ENCODE measurements around the gene CAPN15.
"Not testable (repeated sequence)": the region's sequence is repeated elsewhere in the genome, so short reads cannot be mapped to it uniquely, and the experiment has no call there.

CAPN15 gene

GRCh38 chr16:507527-507926 lies 20.0 kb upstream of the CAPN15 start:
- not testable (repeated sequence) for DNase-seq (ENCODE audit: low spot score)

DNA sequence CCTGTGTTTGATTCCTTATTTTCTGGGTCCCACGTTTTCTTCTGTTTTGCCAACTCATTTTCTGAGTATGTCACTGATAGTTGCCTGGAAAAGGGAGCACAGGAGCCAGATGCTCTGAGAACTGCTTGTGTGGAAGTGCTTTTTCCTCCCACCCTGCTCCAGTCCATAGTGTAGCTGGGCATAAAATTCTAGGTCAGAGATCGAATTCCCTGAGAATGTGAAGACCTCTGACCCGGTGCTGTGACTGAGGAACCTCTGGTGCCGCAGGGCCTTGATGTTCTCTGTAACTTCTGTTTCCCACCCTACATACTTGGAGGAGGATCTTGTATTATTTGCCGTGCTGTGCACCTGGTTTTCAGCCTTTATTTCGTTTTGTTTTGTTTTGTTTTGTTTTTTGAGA lies 19.5 kb upstream of the CAPN15 start:
- DNase-seq (ENCODE audit: low spot score): no peak

- DNase-seq (ENCODE audit: low spot score): no peak
Measured at GRCh38 chr16:508884-509736, 18.4 kb upstream of the CAPN15 start.

DNA sequence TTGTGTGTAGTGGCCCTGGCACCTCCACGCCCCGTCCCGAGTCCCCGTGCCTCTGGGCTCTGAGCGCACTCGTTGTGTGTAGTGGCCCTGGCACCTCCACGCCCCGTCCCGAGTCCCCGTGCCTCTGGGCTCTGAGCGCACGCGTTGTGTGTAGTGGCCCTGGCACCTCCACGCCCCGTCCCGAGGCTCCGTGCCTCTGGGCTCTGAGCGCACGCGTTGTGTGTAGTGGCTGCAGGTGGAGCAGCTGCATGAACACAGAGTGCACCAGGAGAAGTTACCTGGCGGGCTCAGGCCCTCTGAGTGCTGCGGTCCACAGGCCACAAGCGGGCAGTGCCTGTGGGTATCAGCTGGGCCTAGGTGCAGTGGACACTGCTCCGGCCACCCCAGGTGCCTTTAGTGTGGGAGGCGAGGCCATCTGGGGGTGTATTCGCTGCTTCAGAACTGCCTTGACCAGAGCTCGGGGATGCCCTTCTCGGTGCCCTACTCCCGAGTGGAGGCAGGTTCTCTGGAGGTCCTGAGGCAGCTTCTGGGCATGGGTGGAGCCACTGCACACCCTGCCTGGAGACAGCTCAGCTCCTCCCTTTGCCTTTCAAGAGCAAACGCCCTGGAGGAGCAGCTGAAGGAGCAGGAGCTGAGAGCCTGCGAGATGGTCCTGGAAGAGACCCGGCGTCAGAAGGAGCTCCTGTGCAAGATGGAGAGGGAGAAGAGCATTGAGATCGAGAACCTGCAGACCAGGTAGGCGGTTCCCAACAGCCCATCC lies 17.3 kb upstream of the CAPN15 start:
- no peak for DNase-seq (ENCODE audit: low spot score)

DNA sequence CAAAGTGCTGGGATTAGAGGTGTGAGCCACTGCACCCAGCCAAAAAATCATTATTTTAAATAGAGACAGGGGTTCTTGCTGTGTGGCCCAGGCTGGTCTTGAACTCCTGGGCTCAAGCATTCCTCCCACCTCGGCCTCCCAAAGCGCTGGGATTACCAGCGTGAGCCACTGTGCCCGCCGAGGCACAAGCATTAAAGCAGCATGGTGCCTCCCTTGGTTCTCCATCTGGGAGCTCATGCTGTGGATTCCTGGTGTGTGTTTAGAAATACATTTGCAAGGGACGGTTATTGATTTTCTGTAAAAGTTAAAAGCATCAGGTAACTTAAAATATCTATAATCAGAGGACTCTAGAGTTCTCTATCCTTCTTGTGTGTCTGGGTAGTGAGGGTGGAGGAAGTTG lies 14.7 kb upstream of the CAPN15 start:
- DNase-seq (ENCODE audit: low spot score): no peak

DNA sequence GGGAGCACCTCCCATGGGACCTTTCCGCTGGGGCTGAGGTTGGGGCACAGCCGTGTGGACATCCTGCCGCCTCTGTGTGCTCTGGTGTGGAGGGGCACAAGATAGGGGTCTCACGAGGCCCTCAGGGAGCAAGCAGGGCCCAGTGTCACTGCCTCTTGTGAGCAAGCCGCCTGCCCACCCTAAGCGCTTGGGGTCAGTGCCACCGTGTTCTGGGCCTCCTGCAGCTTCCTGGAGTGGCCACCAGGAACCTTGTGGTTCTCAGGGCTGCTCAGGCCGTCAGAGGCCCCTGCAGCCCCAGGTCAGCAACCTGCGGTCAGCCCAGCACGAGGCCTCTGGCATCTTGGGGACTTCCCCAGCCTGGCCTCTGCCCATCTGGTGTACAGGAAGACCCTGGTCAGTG lies 13.6 kb upstream of the CAPN15 start:
- DNase-seq (ENCODE audit: low spot score): no peak

DNA sequence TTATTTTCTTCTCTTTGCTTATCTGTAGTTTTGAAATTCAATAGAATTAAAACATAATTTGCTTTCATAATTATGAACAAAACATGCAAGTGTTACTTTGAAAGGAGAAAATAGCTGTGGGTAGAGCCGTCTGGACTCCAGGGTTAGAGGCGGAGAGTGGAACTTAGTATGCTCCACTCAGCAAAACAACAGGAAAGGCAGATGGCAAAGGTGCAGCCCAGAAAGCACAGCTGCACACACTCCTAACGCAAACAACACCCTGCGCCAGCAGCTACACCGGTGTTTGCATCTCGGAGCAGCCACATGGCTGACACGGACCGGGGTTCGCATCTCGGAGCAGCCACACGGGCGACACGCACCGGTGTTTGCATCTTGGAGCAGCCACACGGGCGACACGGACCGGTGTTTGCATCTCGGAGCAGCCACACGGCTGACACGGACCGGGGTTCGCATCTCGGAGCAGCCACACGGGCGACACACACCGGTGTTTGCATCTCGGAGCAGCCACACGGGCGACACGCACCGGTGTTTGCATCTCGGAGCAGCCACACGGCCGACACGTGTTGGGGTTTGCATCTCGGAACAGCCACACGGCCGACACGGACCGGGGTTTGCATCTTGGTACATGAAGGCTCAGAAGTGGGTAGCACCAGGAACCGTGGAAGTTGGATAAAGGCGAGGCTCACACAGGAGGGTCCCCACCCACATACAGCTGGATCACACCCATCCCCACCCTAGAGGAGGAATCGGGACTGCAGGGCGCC lies 12.2 kb upstream of the CAPN15 start:
- DNase-seq (ENCODE audit: low spot score): no peak

DNA sequence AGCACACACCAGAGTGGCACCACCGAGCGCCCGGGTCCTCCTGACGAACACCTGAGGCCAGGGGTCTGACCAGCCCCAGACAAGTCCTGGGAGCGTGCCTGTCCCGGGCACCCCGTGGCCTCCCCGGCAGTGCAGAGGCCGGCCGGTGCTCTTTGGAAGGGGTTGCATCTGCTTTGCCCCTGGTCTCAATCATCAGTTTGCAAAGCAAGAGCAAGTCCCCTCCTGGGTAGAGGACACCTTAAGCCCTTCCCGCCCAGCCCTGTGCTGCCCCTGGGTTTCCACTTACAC lies 11.6 kb upstream of the CAPN15 start:
- no peak for DNase-seq (ENCODE audit: low spot score)

GRCh38 chr16:516301-516700 lies 11.2 kb upstream of the CAPN15 start:
- no peak for DNase-seq (ENCODE audit: low spot score)

- DNase-seq (ENCODE audit: low spot score): no peak
Measured at GRCh38 chr16:518858-519257, 8.7 kb upstream of the CAPN15 start.

DNA sequence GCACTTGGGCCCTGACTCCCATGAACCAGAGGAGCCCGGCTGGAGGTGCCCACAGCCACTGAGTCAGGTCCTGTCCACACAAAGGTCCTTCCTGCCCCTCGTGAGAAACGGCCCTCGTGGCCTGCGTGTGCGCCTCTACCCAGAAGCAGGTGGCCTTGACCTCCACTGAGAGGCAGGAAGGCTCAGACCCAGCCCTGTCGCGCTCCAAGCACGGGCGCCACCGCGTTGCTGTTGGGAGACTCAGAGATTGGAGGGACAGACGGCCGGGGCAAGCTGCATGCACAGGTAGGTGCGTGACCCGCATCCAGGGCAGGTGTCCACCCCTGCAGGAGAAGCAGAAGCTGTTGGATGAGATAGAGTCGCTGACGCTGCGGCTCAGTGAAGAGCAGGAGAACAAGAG lies 8.1 kb upstream of the CAPN15 start:
- DNase-seq (ENCODE audit: low spot score): no peak

DNA sequence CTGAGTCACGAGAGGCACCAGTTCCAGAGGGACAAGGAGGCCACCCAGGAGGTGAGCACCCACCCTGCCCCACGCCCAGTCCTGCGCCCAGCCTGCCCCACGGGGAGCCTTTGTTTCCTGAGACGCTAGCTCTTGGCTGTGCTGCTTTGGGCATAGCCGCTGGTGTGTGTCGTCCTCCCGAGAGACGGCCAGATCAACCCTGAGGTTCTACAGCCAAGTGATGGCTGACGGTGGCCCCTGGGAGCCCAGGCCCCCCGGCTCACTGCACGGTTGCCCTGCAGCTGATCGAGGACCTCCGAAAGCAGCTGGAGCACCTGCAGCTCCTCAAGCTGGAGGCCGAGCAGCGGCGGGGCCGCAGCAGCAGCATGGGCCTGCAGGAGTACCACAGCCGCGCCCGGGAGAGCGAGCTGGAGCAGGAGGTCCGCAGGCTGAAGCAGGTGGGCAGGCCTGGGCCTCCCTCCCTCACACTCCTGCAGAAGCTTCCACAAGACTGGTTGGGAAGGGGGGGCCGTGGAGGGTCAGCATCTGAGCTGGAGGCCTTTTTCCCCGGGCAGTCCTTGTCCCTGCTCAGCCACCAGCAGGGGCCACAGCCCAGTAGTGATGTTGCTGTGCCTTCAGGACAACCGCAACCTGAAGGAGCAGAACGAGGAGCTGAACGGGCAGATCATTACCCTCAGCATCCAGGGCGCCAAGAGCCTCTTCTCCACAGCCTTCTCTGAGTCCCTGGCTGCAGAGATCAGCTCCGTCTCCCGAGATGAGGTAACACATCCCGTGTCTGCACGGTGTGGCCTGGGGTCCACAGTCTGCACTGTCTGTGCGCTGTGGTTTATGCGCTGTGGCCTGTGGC lies 7.4 kb upstream of the CAPN15 start:
- no peak for DNase-seq (ENCODE audit: low spot score)

- no peak for DNase-seq (ENCODE audit: low spot score)
Measured at GRCh38 chr16:520847-521246, 6.7 kb upstream of the CAPN15 start.

- DNase-seq (ENCODE audit: low spot score): no peak
Measured at GRCh38 chr16:521381-522210, 5.9 kb upstream of the CAPN15 start.

- DNase-seq (ENCODE audit: low spot score): no peak
Measured at GRCh38 chr16:522320-523096, 5.0 kb upstream of the CAPN15 start.

GRCh38 chr16:523097-523741 lies 4.3 kb upstream of the CAPN15 start:
- DNase-seq (ENCODE audit: low spot score): no peak

DNA sequence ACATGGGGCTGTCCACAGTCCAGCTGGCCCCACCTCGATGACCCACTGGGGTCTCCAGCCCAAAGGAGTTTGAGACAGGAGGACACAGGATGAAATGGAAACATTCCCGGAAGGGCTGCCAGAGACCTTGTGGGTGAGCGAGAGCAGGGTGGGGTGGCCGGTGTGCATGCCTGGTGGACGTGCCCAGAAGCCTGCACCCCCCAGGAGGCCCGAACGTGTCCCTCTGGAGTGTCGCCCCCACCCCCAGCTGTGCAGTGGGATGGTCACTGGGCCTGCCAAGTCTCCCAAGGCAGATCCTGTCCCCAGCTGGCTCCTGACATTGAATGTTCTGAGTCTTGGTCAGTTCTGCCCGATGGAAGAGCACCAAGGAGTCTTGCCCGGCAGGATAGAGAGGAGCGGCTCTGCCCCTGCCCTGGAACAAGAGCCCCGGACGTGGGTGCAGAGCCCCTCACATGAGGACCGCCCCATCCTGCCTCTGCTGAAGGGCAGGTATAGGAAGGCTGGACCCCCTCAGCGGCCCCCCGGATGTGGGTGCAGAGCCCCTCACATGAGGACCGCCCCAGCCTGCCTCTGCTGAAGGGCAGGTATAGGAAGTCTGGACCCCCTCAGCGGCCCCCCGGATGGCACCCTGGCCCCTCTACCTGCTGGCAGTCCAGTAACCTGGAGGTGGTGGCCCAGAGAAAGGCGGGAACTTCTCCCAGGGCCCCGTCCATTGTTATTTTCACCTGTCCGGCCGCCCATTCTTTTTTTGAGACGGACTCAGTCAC lies 3.1 kb upstream of the CAPN15 start:
- DNase-seq (ENCODE audit: low spot score): no peak

DNA sequence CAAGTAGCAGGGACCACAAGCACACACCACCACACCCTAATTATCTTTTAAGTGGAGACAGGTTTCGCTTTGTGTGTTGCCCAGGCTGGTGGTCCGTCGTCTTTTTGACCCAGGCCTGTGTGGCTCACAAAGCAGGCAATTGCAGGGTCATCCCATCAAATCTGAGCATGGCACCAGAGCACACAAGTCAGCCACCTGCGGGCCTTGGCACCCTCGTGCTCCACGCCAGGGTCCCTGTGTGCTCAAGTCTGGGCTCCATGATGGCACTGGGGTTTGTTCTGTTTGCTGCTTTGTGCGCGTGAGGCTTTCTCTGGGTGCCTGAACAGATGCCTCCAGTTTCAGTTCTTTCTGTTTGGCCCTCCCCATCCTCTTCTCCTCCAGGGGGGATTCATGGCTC lies 2.4 kb upstream of the CAPN15 start:
- DNase-seq (ENCODE audit: low spot score): no peak

Data from CD4-positive, alpha-beta T cell treated with Interleukin-2 at 100 ng/mL for 4 hours (primary cell).